Ishikawa (cell line): ENCODE data around the gene SRPK2.

Experiments
- CEBPB ChIP-seq: IDR thresholded peaks from 2 replicates; pipeline ENCODE4 v1.6.1; 2012
- CREB1 ChIP-seq: IDR thresholded peaks from 2 replicates; pipeline ENCODE4 v1.6.1; 2012; ENCODE audit warnings: low read depth
- EP300 ChIP-seq: IDR thresholded peaks from 2 replicates; pipeline ENCODE4 v1.6.1; 2012; ENCODE audit warnings: borderline replicate concordance
- FOXM1 ChIP-seq: IDR thresholded peaks from 2 replicates; pipeline ENCODE4 v1.6.1; 2012; ENCODE audit warnings: low read depth, borderline replicate concordance
- RAD21 ChIP-seq: IDR thresholded peaks from 2 replicates; pipeline ENCODE4 v1.6.1; 2012; ENCODE audit warnings: low read depth
- TAF1 ChIP-seq: IDR thresholded peaks from 2 replicates; pipeline ENCODE4 v1.6.1; 2012; ENCODE audit warnings: low read depth, mild to moderate bottlenecking
- YY1 ChIP-seq: IDR thresholded peaks from 2 replicates; pipeline ENCODE4 v1.6.1; 2012; ENCODE audit warnings: low read depth
- ZBTB7A ChIP-seq: IDR thresholded peaks from 2 replicates; pipeline ENCODE4 v1.6.1; 2012; ENCODE audit warnings: low read depth
- TF ChIP-seq, protein P1 (sequence below): IDR thresholded peaks from 2 replicates; pipeline ENCODE4 v1.6.1; 2012; ENCODE audit warnings: low read depth, mild to moderate bottlenecking
- TF ChIP-seq, protein P2 (sequence below): IDR thresholded peaks from 2 replicates; pipeline ENCODE4 v1.6.1; 2012

DNA sequence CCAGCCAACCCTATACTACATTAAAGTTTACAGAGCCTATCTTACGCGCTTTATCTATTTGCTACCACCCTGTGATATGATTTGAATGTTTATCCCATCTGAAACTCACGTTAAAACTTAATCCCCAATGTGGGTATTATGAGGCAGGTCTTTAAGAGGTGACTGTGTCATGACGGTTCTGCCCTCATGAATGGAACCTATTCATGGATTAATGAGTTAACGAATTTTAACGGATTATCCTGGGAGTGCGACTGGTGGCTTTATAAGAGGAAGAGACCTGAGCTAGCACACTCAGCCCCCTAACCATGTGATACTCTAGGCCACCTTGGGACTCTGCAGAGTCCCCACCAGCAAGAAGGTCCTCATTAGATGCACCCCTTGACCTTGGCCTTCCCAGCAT is 37.8 kb downstream of the SRPK2 start:
- TF ChIP-seq TAF1, result no peak
- TF ChIP-seq YY1, result no peak
- TF ChIP-seq RAD21, result no peak
- TF ChIP-seq CREB1, result no peak
- TF ChIP-seq FOXM1, result no peak
- TF ChIP-seq CEBPB, result no peak
- no peak for TF ChIP-seq ZBTB7A
- no peak for TF ChIP-seq EP300
- TF ChIP-seq, protein P1, sequence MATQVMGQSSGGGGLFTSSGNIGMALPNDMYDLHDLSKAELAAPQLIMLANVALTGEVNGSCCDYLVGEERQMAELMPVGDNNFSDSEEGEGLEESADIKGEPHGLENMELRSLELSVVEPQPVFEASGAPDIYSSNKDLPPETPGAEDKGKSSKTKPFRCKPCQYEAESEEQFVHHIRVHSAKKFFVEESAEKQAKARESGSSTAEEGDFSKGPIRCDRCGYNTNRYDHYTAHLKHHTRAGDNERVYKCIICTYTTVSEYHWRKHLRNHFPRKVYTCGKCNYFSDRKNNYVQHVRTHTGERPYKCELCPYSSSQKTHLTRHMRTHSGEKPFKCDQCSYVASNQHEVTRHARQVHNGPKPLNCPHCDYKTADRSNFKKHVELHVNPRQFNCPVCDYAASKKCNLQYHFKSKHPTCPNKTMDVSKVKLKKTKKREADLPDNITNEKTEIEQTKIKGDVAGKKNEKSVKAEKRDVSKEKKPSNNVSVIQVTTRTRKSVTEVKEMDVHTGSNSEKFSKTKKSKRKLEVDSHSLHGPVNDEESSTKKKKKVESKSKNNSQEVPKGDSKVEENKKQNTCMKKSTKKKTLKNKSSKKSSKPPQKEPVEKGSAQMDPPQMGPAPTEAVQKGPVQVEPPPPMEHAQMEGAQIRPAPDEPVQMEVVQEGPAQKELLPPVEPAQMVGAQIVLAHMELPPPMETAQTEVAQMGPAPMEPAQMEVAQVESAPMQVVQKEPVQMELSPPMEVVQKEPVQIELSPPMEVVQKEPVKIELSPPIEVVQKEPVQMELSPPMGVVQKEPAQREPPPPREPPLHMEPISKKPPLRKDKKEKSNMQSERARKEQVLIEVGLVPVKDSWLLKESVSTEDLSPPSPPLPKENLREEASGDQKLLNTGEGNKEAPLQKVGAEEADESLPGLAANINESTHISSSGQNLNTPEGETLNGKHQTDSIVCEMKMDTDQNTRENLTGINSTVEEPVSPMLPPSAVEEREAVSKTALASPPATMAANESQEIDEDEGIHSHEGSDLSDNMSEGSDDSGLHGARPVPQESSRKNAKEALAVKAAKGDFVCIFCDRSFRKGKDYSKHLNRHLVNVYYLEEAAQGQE, result no peak
- TF ChIP-seq, protein P2, sequence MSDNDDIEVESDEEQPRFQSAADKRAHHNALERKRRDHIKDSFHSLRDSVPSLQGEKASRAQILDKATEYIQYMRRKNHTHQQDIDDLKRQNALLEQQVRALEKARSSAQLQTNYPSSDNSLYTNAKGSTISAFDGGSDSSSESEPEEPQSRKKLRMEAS, result no peak
